Peyer's patch (tissue), 4 donors: Measurements from ENCODE around the gene ASAP2. TPM values are rescaled to one million over a fixed set of nuclear protein-coding genes. Genes with fewer than 3 reads are reported as not detected.
A peak's percentile ranks its signal among the peaks of the same experiment; 100 is the strongest.

ENCODE experiments used
- DNase-seq, 3 donors: peaks; one replicate each; pipeline ENCODE4 v3.0.0-alpha.2; 2017 to 2019
- H3K27ac ChIP-seq, 4 donors: fragments of 200-600 bp; sonication (generic); one replicate each; pipeline ENCODE4 v1.5.1; 2016 to 2019
- H3K27me3 ChIP-seq, 2 donors: fragments of 200-600 bp; sonication (generic); one replicate each; pipeline ENCODE4 v1.5.1; 2019
- H3K36me3 ChIP-seq, 3 donors: fragments of 200-600 bp; sonication (generic); one replicate each; pipeline ENCODE4 v1.5.1; 2016 to 2019
- H3K4me1 ChIP-seq, 4 donors: fragments of 200-600 bp; sonication (generic); one replicate each; pipeline ENCODE4 v1.5.1; 2016 to 2019
- H3K4me3 ChIP-seq, 4 donors: fragments of 200-600 bp; sonication (generic); 1 replicate in 3 of 4; 2 replicates in 1 of 4; pipeline ENCODE4 v1.5.1; 2016 to 2019; ENCODE audit warnings: mild to moderate bottlenecking in 1 of 4
- H3K9me3 ChIP-seq, 4 donors: fragments of 200-600 bp; sonication (generic); one replicate each; pipeline ENCODE4 v1.5.1; 2016 to 2019; ENCODE audit warnings: mild to moderate bottlenecking in 1 of 4
- CTCF ChIP-seq, 6 experiments: fragments of 450-650 bp in 4 of 6; fragments of 200-600 bp in 2 of 6; sonication (generic) in 1 of 6; IDR thresholded peaks; one replicate each; pipeline ENCODE4 v1.5.1; 2017 to 2019; ENCODE audit warnings: antibody characterized with exemption in 6 of 6, mild to moderate bottlenecking in 3 of 6, moderate library complexity in 1 of 6
- POLR2A ChIP-seq, 2 donors: fragments of 450-650 bp; IDR thresholded peaks; one replicate each; pipeline ENCODE4 v1.5.1; 2017; ENCODE audit warnings: antibody characterized with exemption in 2 of 2, mild to moderate bottlenecking in 2 of 2, moderate library complexity in 2 of 2
- total RNA-seq, 4 donors: library from RNA; depleted of rRNA; stranded (reverse); fragments of >200 nt; gene quantifications; one replicate each; pipeline ENCODE4 v1.1.0, GENCODE V29; 2016

Gene ASAP2
- total RNA-seq, 4 donors from 2014 or later, result 30.6 to 59.4 (median 37.8) TPM

GRCh38 chr2:9252002-9252357 is 45.4 kb downstream of the ASAP2 start:
- TF ChIP-seq CTCF (IDR thresholded peaks at IDR 0.05), result no peak
- TF ChIP-seq POLR2A (IDR thresholded peaks at IDR 0.05), result no peak
- Histone ChIP-seq H3K9me3 (no peaks in the 10 kb centered on the region), H3K4me3 (no peak overlapping the region), H3K36me3 (no peaks in the 10 kb centered on the region), H3K4me1 (peaks cover 0 to 63% (median 7%) of the 10 kb centered on the region in 4 donors), H3K27me3 (no peaks in the 10 kb centered on the region), H3K27ac (peak overlapping the region in 1 of 4 donors; percentile 1)
- DNase-seq, result peak in 1 of 3 donors; percentile 60

GRCh38 chr2:9255416-9255815 is 48.8 kb downstream of the ASAP2 start:
- Histone ChIP-seq H3K9me3 (no peaks in the 10 kb centered on the region), H3K27ac (no peak overlapping the region), H3K4me3 (no peak overlapping the region), H3K36me3 (no peaks in the 10 kb centered on the region), H3K4me1 (peaks cover 0 to 57% (median 0%) of the 10 kb centered on the region in 4 donors), H3K27me3 (no peaks in the 10 kb centered on the region)
- no peak for DNase-seq
- TF ChIP-seq CTCF (IDR thresholded peaks at IDR 0.05) (no peak), POLR2A (IDR thresholded peaks at IDR 0.05) (no peak)

GRCh38 chr2:9256147-9256546 is 49.5 kb downstream of the ASAP2 start:
- peaks cover 0 to 57% (median 0%) of the 10 kb centered on the region in 4 donors for H3K4me1 ChIP-seq
- DNase-seq, result no peak
- H3K27ac ChIP-seq, result no peak overlapping the region
- no peak for TF ChIP-seq CTCF (IDR thresholded peaks at IDR 0.05)
- H3K4me3 ChIP-seq, result no peak overlapping the region
- H3K27me3 ChIP-seq, result no peaks in the 10 kb centered on the region
- no peaks in the 10 kb centered on the region for H3K9me3 ChIP-seq
- no peaks in the 10 kb centered on the region for H3K36me3 ChIP-seq

- TF ChIP-seq CTCF (IDR thresholded peaks at IDR 0.05), result no peak
- TF ChIP-seq POLR2A (IDR thresholded peaks at IDR 0.05), result no peak
- Histone ChIP-seq H3K4me1 (peaks cover 0 to 57% (median 0%) of the 10 kb centered on the region in 4 donors), H3K27me3 (no peaks in the 10 kb centered on the region), H3K27ac (no peak overlapping the region), H3K9me3 (no peaks in the 10 kb centered on the region), H3K36me3 (no peaks in the 10 kb centered on the region), H3K4me3 (no peak overlapping the region)
- DNase-seq, result no peak
Measured at GRCh38 chr2:9256570-9257043, 50.0 kb downstream of the ASAP2 start.

DNA sequence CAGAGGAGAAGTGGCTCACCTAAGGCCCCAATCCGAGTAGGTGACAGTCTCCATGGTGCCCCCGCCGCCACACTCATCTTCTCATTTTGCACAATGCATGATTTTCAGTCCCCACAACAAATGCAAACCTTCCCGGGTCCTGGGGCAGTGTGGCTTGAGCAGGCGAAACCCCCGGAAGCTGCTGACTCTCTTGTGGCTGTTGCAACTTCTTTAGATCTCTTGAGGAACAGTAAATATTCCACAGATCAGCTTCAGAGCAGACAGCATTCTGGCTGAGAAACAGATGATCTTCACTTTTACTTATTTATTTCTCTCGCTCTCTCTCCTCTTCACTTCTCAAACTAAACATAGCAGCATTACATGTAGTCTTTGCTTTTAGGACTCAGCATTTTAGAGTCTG is 51.9 kb downstream of the ASAP2 start:
- no peaks in the 10 kb centered on the region for H3K36me3 ChIP-seq
- peak overlapping the region in 3 of 4 donors; percentile 11 to 46 (median 32) for H3K27ac ChIP-seq
- H3K9me3 ChIP-seq, result no peaks in the 10 kb centered on the region
- H3K4me1 ChIP-seq, result peaks cover 0 to 60% (median 0%) of the 10 kb centered on the region in 4 donors
- DNase-seq, result no peak
- H3K4me3 ChIP-seq, result no peak overlapping the region
- TF ChIP-seq CTCF (IDR thresholded peaks at IDR 0.05) (no peak), POLR2A (IDR thresholded peaks at IDR 0.05) (no peak)
- no peaks in the 10 kb centered on the region for H3K27me3 ChIP-seq

DNA sequence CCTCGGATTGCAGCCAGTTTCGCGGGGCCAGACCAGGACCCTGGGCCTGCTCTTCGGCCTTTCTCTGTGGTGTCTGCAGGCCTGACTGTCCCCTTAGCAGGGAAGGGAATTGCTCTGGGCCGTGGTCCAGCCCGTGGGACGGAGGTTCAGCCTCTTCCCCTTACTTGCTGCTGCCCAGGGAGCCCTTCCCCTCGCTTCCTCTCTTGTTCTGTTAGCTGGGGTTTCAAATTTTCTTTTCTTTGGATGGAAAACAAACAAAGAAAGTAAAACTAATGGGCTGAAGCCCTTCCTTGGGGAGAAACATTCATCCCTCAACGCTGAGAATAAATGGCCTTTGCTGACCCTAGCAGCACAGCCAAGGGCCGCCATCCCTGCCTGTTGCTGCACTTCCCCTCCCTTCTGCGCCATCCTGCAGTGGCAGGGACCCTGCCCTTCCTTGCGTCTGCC is 52.4 kb downstream of the ASAP2 start:
- no peak overlapping the region for H3K4me3 ChIP-seq
- peaks cover 0 to 60% (median 0%) of the 10 kb centered on the region in 4 donors for H3K4me1 ChIP-seq
- no peaks in the 10 kb centered on the region for H3K36me3 ChIP-seq
- no peak for DNase-seq
- H3K9me3 ChIP-seq, result no peaks in the 10 kb centered on the region
- H3K27ac ChIP-seq, result peak overlapping the region; percentile 11 to 46 (median 28)
- no peaks in the 10 kb centered on the region for H3K27me3 ChIP-seq
- TF ChIP-seq POLR2A (IDR thresholded peaks at IDR 0.05) (no peak), CTCF (IDR thresholded peaks at IDR 0.05) (no peak)
